ENCODE measurements around the gene LRRC75A.
A peak's percentile ranks its signal among the peaks of the same experiment; 100 is the strongest.
"Not testable (repeated sequence)": the region's sequence is repeated elsewhere in the genome, so short reads cannot be mapped to it uniquely, and the experiment has no call there.

The LRRC75A gene

GRCh38 chr17:16491703-16492612, at the start of gene LRRC75A:
LRRC75A (minus strand) TSS chr17:16492193; CDS start chr17:16491990, 203 bp downstream.
- TF ChIP-seq ZFX (IDR thresholded peaks at IDR 0.05; ENCODE audit: borderline replicate concordance) = no peak
- TF ChIP-seq, protein P1, sequence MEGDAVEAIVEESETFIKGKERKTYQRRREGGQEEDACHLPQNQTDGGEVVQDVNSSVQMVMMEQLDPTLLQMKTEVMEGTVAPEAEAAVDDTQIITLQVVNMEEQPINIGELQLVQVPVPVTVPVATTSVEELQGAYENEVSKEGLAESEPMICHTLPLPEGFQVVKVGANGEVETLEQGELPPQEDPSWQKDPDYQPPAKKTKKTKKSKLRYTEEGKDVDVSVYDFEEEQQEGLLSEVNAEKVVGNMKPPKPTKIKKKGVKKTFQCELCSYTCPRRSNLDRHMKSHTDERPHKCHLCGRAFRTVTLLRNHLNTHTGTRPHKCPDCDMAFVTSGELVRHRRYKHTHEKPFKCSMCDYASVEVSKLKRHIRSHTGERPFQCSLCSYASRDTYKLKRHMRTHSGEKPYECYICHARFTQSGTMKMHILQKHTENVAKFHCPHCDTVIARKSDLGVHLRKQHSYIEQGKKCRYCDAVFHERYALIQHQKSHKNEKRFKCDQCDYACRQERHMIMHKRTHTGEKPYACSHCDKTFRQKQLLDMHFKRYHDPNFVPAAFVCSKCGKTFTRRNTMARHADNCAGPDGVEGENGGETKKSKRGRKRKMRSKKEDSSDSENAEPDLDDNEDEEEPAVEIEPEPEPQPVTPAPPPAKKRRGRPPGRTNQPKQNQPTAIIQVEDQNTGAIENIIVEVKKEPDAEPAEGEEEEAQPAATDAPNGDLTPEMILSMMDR (IDR thresholded peaks at IDR 0.05) = 0 out of 2 replicates have a peak, but pooled peaks have one; percentile 5
- no peak within 1 kb of the TSS for H3K27ac ChIP-seq

GRCh38 chr17:16537130-16537458, 45.1 kb upstream of the LRRC75A start:
- TF ChIP-seq ZFX (IDR thresholded peaks at IDR 0.05; ENCODE audit: borderline replicate concordance) = no peak
- TF ChIP-seq, protein P1 (IDR thresholded peaks at IDR 0.05) = peak; percentile 54
- no peak overlapping the region for H3K27ac ChIP-seq

DNA sequence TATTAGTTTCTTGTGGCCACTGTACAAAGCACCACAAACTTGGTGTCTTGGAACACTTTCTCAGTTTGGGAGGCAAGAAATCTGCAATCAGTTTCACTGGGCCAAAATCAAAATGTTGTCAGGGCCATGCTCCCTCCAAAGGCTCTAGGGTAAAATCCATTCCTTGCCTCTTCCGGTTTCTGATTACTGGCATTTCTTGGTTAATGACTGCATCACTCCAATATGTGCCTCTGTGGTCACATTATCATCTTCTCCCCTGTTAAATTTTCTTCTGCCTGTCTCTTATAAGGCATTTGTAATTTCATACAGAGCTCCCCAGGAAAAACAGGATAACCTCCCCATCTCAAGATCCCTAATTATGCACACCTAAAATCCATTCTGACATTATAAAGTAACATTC, 42.2 kb upstream of the LRRC75A start:
- no peak overlapping the region for H3K27ac ChIP-seq
- no peak for TF ChIP-seq ZFX (IDR thresholded peaks at IDR 0.05; ENCODE audit: borderline replicate concordance)
- TF ChIP-seq, protein P1 (IDR thresholded peaks at IDR 0.05) = no peak

DNA sequence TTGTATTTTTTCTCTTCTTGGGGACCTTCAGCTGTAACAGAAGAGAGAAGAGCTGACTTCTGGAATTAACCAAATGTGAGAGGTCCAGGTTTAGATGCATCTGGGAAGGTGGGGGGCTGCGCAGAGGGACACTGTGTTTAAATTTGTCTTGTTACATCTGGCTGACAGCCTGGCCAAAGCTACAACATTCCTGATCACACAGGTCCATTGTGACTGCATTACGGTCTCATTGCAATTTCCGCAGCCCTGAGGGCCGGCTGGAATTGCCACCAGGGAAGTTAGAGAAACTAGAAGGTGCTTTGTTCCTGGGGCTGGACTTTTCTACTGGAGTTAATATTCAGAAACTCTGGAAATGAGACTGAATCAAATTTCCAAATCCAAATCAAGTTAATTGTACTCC, 37.9 kb upstream of the LRRC75A start:
- TF ChIP-seq ZFX (IDR thresholded peaks at IDR 0.05; ENCODE audit: borderline replicate concordance) = no peak
- TF ChIP-seq, protein P1 (IDR thresholded peaks at IDR 0.05) = no peak
- no peak overlapping the region for H3K27ac ChIP-seq

DNA sequence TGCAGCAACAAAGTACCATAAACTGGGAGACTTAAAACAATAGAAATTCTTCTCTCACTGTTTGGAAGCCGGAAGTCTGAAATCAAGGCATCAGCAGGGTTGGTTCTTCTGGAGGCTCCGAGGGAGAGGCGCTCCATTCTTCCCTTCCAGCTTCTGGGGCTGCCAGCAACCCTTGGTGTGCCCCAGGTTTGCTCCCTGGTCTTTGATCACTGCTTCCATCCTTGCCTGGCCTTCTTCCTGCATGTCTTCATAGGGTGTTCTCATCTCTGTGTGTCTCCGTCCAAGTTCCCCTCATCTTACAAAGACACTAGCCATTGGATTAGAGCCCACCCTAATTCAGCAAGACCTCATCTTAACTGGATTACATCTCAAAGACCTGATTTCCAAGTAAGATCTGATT, 35.3 kb upstream of the LRRC75A start:
- TF ChIP-seq ZFX (IDR thresholded peaks at IDR 0.05; ENCODE audit: borderline replicate concordance) = no peak
- TF ChIP-seq, protein P1 (IDR thresholded peaks at IDR 0.05) = no peak
- no peak overlapping the region for H3K27ac ChIP-seq

DNA sequence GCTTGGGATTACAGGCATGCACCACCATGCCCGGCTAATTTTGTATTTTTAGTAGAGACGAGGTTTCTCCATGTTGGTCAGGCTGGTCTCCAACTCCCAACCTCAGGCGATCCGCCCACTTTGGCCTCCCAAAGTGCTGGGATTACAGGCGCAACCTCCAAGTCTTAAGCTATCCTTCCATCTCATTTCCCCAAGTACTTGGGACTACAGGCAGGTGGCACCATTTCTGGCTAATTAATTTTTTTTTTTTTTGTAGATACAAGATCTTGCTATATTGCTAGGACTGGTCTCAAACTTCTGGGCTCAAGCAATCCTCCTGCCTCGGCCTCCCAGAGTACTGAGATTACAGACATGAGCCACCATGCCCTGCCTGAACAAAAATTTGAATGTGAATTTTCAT, 33.6 kb upstream of the LRRC75A start:
- TF ChIP-seq, protein P1 (IDR thresholded peaks at IDR 0.05) = 0 out of 2 replicates have a peak, but pooled peaks have one; percentile 10
- not testable (repeated sequence) for H3K27ac ChIP-seq

- H3K27ac ChIP-seq = no peak overlapping the region
- TF ChIP-seq, protein P1 (IDR thresholded peaks at IDR 0.05) = peak; percentile 92
- TF ChIP-seq ZFX (IDR thresholded peaks at IDR 0.05; ENCODE audit: borderline replicate concordance) = no peak
Observed at GRCh38 chr17:16521070-16521727, 29.2 kb upstream of the LRRC75A start.
